A549 (cell line): Measurements from ENCODE around the gene PLEKHH1.

Experiments
- CTCF ChIP-seq: fragments of >200 bp; sonication (Bioruptor Twin); formaldehyde crosslinking; IDR thresholded peaks from 3 replicates; pipeline ENCODE4 v1.5.1; 2016
- JUN ChIP-seq, 2 experiments: fragments of >200 bp; sonication (Bioruptor Twin); formaldehyde crosslinking; IDR thresholded peaks; 2 replicates in 1 of 2; 3 replicates in 1 of 2; pipeline ENCODE4 v1.6.1; 2016 to 2017
- KDM1A ChIP-seq: fragments of 200-600 bp; sonication (generic); IDR thresholded peaks from 2 replicates; pipeline ENCODE4 v1.6.1; 2016; ENCODE audit warnings: low read depth, mild to moderate bottlenecking
- PHF8 ChIP-seq: fragments of 200-600 bp; sonication (generic); IDR thresholded peaks from 2 replicates; pipeline ENCODE4 v1.6.1; 2016; ENCODE audit warnings: low read depth, mild to moderate bottlenecking, antibody characterized with exemption, moderate library complexity, borderline replicate concordance
- POLR2A ChIP-seq: IDR thresholded peaks from 2 replicates; pipeline ENCODE4 v1.6.1; 2012; ENCODE audit warnings: mild to moderate bottlenecking, low read length

GRCh38 chr14:67533754-67534085 is 630 bp downstream of the PLEKHH1 start:
- TF ChIP-seq POLR2A (no peak), KDM1A (no peak), CTCF (no peak), PHF8 (no peak), JUN (IDR thresholded peaks at IDR 0.05) (no peak)
